Activated CD4-positive, alpha-beta T cell treated with anti-CD3 and anti-CD28 coated beads, Interleukin-2, Interleukin-6, amounts not matched to agents 100 ng/mL and 50 ng/mL, durations not matched to agents 16 hours and 8 hours (primary cell): ENCODE results near the gene ERMAP.
A peak's percentile ranks its signal among the peaks of the same experiment; 100 is the strongest.
"Not testable (repeated sequence)": the region's sequence is repeated elsewhere in the genome, so short reads cannot be mapped to it uniquely, and the experiment has no call there.

Experiments
- DNase-seq: peaks from one replicate; pipeline ENCODE4 v3.0.0-alpha.2; 2020

ERMAP gene

GRCh38 chr1:42846257-42847110 is 29.6 kb downstream of the ERMAP start, which contains the start of gene ZNF691:
ZNF691 (plus strand) TSS chr1:42846613; CDS start chr1:42849659, 3,046 bp downstream.
- peak; percentile 96 for DNase-seq

GRCh38 chr1:42847111-42847595 is 30.2 kb downstream of the ERMAP start:
- peak; percentile 30 for DNase-seq

DNA sequence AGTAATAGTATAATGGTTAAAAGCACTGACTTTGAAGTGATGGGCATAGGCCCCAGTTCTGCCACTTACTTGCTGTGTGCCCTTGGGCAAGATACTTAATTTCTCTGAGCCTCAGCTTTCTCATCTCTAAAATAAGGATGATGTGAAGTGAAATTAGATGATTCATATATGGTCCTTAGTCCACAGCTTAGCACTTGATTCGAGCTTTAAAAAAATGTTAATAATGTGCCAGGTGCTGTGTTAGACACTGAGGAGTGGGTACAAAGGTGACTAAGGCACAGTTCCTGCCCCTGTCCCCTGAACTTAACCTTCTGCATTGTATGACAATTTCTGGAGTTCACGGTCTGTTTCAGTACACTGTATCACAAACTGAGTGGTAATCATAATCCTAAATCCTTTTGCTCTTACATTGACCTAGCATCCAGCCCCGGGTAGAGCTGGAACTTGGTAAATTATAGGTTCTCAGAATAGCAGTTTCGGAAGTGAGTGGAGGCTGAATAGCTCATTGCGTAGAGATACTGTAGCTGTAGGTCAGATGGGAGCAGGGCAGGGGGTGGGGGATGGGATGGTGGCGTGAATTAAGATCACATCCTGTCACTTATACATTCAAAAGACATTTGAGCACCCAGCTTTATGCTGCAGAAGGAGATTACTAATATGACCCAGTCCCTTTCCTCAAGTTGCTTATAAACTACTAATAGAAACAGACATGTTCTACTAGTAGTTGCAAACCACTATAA is 31.0 kb downstream of the ERMAP start:
- DNase-seq, result peak; percentile 75

DNA sequence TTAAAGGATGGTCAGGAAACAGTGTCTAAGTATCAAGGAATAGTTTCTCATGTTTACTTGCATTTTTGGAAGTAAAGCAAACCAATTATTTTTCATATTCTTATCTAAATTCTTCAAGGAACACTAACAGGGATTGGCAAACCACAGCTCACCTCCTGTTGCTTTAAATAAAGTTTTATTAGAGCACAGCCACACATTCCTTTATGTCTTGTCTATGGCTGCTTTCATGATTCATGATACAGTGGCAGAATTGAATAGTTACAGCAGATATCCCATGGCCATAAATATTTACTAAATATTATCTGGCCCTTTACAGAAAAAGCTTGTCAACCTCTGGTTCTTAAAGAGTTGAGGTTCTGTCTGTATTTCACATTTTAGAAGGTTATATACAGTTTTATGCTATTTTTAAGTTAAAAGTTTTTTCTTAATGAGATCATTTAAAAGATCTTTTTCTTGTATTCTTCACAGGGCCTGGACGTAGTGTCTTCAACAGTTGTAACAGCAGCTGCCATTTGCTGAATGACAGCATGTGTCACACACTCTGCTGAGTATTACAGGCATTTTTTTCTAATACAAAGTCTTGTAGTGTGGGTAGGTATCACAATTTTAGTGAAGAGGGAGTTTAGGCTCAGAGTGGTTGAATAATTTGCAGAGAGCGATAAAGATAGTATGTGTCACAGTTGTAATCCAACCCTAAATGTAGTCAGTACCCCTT is 32.1 kb downstream of the ERMAP start:
- DNase-seq, result no peak

- no peak for DNase-seq
These were observed 33.0 kb downstream of the ERMAP start for GRCh38 chr1:42849944-42850343.

GRCh38 chr1:42851420-42851819 is 34.5 kb downstream of the ERMAP start:
- DNase-seq, result no peak

- DNase-seq, result no peak
These were observed 35.2 kb downstream of the ERMAP start for GRCh38 chr1:42851960-42852607.

- DNase-seq, result no peak
These were observed 35.7 kb downstream of the ERMAP start for GRCh38 chr1:42852608-42852980.

GRCh38 chr1:42853116-42853884 is 36.4 kb downstream of the ERMAP start:
- DNase-seq, result no peak

DNA sequence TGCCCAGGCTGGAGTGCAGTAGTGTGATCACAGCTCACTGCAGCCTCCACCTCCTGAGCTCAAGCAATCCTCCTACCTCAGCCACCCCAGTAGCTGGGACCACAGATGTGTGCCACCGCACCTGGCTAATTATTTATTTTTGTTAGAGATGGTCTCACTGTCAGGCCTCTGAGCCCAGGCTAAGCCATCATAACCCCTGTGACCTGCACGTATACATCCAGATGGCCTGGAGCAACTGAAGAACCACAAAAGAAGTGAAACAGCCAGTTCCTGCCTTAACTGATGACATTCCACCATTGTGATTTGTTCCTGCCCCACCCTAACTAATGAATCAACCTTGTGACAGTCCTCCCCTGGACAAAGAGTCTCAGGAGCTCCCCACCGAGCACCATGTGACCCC is 39.6 kb downstream of the ERMAP start:
- DNase-seq, result not testable (repeated sequence)

GRCh38 chr1:42859366-42859765 is 42.4 kb downstream of the ERMAP start:
- not testable (repeated sequence) for DNase-seq

DNA sequence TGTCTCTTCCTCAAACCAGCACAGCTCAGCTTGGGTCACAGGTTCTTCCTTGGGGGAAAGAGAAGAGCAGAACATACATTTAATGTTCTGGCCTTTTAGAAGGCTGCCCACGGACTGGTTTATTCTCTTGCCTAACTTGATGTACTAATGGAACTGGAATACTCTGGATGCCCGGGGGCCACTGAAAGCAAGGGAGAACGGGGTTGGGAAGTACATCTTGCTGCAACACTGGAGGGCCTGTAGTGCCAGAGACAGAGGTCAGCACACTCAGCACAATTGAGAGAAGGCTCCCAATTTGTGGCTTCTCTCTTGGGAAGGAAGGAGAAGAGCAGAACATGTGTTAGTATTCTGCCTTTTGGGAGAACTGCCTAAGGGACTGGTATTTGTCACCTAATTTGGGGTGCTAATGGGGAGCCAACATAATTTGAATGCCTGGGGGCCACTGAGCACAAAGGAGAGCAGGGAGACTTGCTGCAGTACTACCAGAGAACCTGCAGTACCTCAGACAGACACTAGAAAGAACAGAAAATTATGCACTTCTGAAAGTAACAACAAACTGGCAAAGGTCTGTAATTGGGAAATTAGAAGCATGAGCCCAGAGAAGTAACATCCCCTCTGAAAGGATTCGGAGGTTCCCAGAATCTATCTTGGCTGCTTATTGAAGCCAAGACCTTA is 43.6 kb downstream of the ERMAP start:
- DNase-seq, result no peak

DNA sequence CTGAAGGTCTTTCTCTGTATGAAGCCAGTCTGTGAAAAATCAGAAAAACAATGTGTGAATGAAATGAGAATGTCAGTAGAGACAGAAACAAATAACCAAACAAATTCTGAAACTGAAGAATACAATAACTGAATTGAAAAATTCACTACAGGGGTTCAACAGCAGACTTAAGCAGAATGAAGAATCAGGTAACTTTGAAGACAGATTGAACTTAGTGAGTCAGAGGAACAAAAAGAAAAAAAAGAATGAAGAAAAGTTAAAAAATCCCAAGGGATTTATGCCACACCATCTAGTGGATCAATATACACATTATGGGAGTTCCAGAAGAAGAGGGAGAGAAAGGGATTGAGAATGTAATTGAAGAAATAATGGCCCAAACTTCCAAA is 44.1 kb downstream of the ERMAP start:
- DNase-seq, result no peak

GRCh38 chr1:42866549-42866948 is 49.6 kb downstream of the ERMAP start:
- DNase-seq, result no peak

DNA sequence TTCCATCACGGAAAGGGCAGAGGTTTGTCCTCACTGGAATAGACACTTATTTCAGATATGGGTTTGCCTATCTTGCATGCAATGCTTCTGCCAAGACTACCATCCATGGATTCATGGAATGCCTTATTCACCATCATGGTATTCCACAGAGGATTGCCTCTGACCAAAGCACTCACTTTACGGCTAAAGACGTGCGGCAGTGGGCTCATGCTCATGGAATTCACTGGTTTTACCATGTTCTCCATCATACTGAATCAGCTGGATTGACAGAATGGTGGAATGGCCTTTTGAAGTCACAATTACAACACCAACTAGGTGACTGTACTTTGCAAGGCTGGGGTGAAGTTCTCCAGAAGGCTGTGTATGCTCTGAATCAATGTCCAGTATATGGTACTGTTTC is 51.5 kb downstream of the ERMAP start:
- DNase-seq, result not testable (repeated sequence)

DNA sequence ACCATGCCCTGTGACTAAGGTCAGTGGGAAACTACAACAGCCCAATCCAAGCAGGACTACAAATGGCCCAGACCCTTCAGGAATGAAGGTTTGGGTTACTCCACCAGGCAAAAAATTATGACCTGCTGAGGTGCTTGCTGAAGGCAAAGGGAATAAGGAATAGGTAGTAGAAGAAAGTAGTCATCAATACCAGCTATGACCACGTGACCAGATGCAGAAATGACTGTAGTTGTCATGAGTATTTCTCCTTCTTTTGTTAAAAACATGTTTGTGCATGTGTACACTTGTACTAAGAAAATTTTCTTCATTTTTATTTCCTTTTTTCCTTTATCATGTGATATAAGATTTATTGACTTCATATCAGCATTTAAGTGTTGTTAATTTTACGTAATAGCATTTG is 52.3 kb downstream of the ERMAP start:
- DNase-seq, result not testable (repeated sequence)

DNA sequence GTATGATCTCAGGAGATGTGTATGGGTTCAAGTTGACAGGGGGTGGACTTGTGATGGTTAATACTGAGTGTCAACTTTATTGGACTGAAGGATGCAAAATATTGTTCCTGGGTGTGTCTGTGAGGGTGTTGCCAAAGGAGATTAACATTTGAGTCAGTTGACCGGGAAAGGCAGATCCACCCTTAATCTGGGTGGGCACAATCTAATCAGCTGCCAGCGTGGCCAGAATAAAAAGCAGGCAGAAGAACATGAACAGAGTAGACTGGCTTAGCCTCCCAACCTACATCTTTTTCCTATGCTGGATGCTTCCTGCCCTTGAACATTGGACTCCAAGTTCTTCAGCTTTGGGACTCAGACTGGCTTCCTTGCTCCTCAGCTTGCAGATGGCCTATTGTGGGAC is 52.8 kb downstream of the ERMAP start:
- DNase-seq, result not testable (repeated sequence)

DNA sequence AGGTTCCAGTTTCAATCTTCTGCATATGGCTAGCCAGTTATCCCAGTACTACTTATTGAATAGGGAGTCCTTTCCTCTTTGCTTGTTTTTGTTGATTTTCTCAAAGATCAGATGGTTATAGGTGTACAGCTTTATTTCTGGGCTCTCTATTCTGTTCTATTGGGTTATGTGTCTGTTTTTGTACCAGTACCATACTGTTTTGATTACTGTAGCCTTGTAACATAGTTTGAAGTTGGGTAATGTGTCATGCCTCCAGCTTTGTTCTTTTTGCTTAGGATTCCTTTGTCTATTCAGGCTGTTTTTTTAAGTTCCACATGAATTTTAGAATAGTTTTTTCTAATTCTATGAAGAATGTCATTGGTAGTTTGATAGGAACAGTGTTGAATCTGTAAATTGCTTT is 56.2 kb downstream of the ERMAP start:
- not testable (repeated sequence) for DNase-seq

DNA sequence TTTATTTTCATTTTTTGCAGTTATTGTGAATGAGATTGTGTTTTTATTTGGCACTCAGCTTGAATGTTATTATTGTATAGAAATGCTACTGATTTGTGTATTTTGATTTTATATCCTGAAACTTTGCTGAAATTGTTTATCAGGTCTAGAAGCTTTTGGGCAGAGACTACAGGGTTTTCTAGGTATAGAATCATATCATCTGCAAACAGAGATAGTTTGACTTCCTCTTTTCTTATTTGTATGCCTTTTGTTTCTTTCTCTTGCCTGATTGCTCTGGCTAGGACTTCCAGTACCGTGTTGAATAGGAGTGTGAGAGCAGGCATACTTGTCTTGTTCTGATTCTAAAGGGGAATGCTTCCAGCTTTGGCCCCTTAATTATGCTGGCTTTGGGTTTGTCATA is 56.7 kb downstream of the ERMAP start:
- DNase-seq, result no peak

DNA sequence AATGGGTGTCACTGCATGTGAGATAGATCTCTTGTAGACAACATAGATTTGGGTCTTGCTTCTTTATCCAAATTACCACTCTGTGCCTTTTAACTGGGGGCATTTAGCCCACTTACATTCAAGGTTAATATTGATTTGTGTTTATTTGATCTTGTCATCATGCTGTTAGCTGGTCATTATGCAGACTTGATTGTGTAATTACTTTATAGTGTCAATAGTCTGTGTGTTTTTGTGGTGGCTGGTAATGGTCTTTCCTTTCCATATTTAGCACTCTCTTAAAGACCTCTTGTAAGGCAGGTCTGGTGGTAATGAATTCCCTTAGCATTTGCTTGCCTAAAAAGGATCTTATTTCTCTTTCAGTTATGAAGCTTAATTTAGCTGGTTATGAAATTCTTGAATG is 59.1 kb downstream of the ERMAP start:
- DNase-seq, result no peak

DNA sequence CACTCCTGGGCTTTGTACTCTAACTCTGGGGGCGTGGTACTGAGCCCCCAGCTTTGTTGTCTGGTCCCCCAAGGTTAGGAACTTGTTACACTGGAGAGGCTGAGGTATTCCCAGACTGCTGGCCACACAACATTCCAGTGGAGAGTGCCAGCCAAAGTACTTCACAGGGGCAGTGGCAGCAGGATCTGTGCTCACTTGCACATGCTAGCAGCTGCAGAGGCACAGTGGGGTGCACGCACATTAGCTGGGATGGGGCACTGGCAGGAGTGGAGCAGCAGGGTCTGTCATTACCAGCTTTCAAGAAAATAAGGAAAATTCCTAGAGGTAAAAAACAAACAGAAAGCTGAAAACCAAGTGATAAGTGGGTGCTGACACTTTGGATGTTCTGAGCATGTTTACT is 60.5 kb downstream of the ERMAP start:
- no peak for DNase-seq
